K562 (cell line): ENCODE measurements around the gene PRR7. TPM values are rescaled to one million over a fixed set of nuclear protein-coding genes. Genes with fewer than 3 reads are reported as not detected.

ENCODE experiments used
- ARID1B ChIP-seq: fragments of 450-650 bp; IDR thresholded peaks from 2 replicates; pipeline ENCODE4 v1.6.1; 2016; ENCODE audit warnings: antibody characterized with exemption, mild to moderate bottlenecking, inconsistent platforms
- CREM ChIP-seq: IDR thresholded peaks from 2 replicates; pipeline ENCODE4 v1.6.1; 2014; ENCODE audit warnings: antibody characterized with exemption, low read depth
- EP300 ChIP-seq: IDR thresholded peaks from 2 replicates; pipeline ENCODE4 v1.6.1; 2012; ENCODE audit warnings: low read length, improper control_type of control experiment
- GATAD2B ChIP-seq: fragments of 450-650 bp; IDR thresholded peaks from 2 replicates; pipeline ENCODE4 v1.6.1; 2017; ENCODE audit warnings: mild to moderate bottlenecking, borderline replicate concordance
- HNRNPL ChIP-seq: fragments of 200-400 bp; formaldehyde crosslinking; IDR thresholded peaks from 2 replicates; pipeline ENCODE4 v1.6.1; 2017; ENCODE audit warnings: low read depth, mild to moderate bottlenecking, low read length
- KAT7 ChIP-seq: sonication (generic); formaldehyde crosslinking; IDR thresholded peaks from 2 replicates; pipeline ENCODE4 v1.8.0; 2022; ENCODE audit warnings: missing genetic modification reagents, mild to moderate bottlenecking, borderline replicate concordance
- KLF13 ChIP-seq: fragments of 450-650 bp; IDR thresholded peaks from 2 replicates; pipeline ENCODE4 v1.6.1; 2016; ENCODE audit warnings: missing genetic modification characterization, low read depth, mild to moderate bottlenecking, missing compliant biosample characterization, moderate library complexity, borderline replicate concordance
- MEF2A ChIP-seq: IDR thresholded peaks from 2 replicates; pipeline ENCODE4 v1.6.1; 2011; ENCODE audit warnings: low read depth, mild to moderate bottlenecking, low read length, moderate library complexity; ENCODE audit not compliant: control insufficient read depth
- NR2C2 ChIP-seq, 2 experiments: fragments of 200-800 bp in 1 of 2; sonication (Bioruptor generic) in 1 of 2; sonication (generic) in 1 of 2; formaldehyde crosslinking in 1 of 2; IDR thresholded peaks; 2 replicates each; pipeline versions ENCODE4 v1.6.1 to v1.8.0; 2016 to 2022; ENCODE audit warnings: mild to moderate bottlenecking in 1 of 2, missing compliant biosample characterization in 1 of 2, missing genetic modification characterization in 1 of 2, missing genetic modification reagents in 1 of 2
- RAD21 ChIP-seq, 2 experiments: fragments of 250-450 bp in 1 of 2; fragments of 450-650 bp in 1 of 2; sonication (Bioruptor Pico) in 1 of 2; formaldehyde crosslinking in 1 of 2; IDR thresholded peaks in 1 of 2; conservative IDR thresholded peaks in 1 of 2; 2 replicates each; pipeline versions ENCODE4 v1.4.0 to v1.8.0; 2020 to 2022; ENCODE audit warnings: mild to moderate bottlenecking in 2 of 2, moderate library complexity in 1 of 2
- RCOR1 ChIP-seq, 2 experiments: IDR thresholded peaks; 2 replicates each; pipeline ENCODE4 v1.6.1; 2012; ENCODE audit warnings: low read depth in 2 of 2, low read length in 2 of 2, borderline replicate concordance in 1 of 2, improper control_type of control experiment in 1 of 2
- SMARCA5 ChIP-seq: fragments of 450-650 bp; IDR thresholded peaks from 2 replicates; pipeline ENCODE4 v1.6.1; 2016
- SRF ChIP-seq, 2 experiments: fragments of 250-450, 450-650 bp in 1 of 2; sonication (Bioruptor Pico) in 1 of 2; sonication (generic) in 1 of 2; formaldehyde crosslinking; IDR thresholded peaks; 2 replicates each; pipeline versions ENCODE4 v1.5.0 to v1.5.1; 2020 to 2022; ENCODE audit warnings: mild to moderate bottlenecking in 1 of 2, missing genetic modification reagents in 1 of 2
- STAT6 ChIP-seq: sonication (generic); formaldehyde crosslinking; IDR thresholded peaks from 2 replicates; pipeline ENCODE4 v1.8.1; 2023; ENCODE audit warnings: mild to moderate bottlenecking, missing genetic modification reagents
- UBTF ChIP-seq, 2 experiments: IDR thresholded peaks; 2 replicates each; pipeline ENCODE4 v1.6.1; 2012; ENCODE audit warnings: improper control_type of control experiment in 2 of 2, low read depth in 2 of 2, low read length in 2 of 2, borderline replicate concordance in 1 of 2
- ZNF431 ChIP-seq: sonication (generic); formaldehyde crosslinking; IDR thresholded peaks from 2 replicates; pipeline ENCODE4 v1.8.0; 2022; ENCODE audit warnings: mild to moderate bottlenecking, missing genetic modification reagents
- polyA plus RNA-seq, 8 experiments: library from polyadenylated mRNA; depleted of rRNA in 4 of 8; stranded (reverse) in 5 of 8; unstranded in 3 of 8; fragments of >200 nt; fragmentation: Nextera tagmentation in 2 of 8; fragmentation: Illumina TruSeq in 1 of 8; extraction: Ambion mirVana in 2 of 8; extraction: Trizol in 1 of 8; gene quantifications; 2 replicates each; pipeline versions ENCODE4 v1.2.1 to v1.2.3, GENCODE V29; 2011 to 2014; ENCODE audit warnings: inconsistent platforms in 1 of 8, missing spikeins in 1 of 8
- total RNA-seq, 7 experiments: library from RNA; depleted of rRNA in 6 of 7; stranded (reverse); fragments of >200 nt in 6 of 7; fragmentation: Illumina TruSeq in 2 of 7; extraction: Trizol in 2 of 7; gene quantifications; 2 replicates each; pipeline versions ENCODE4 v1.2.1 to v1.2.3, GENCODE V29; 2011 to 2021; ENCODE audit warnings: low replicate concordance in 1 of 7
- TF ChIP-seq, protein P1 (sequence below): sonication (generic); formaldehyde crosslinking; IDR thresholded peaks from 2 replicates; pipeline ENCODE4 v1.8.0; 2022; ENCODE audit warnings: missing genetic modification reagents, mild to moderate bottlenecking, moderate library complexity, borderline replicate concordance
- TF ChIP-seq, protein P2 (sequence below): fragments of 200-800 bp; sonication (Bioruptor generic); IDR thresholded peaks from 2 replicates; pipeline ENCODE4 v1.6.1; 2017; ENCODE audit warnings: missing genetic modification characterization, missing compliant biosample characterization

PRR7 gene
- total and polyA plus RNA-seq, 9 of the 15 experiments (the other 6 are each of a cell fraction or from before 2014, with no cell fraction given) = 0.80 to 11.3 (median 10.4) TPM; not detected in 4

- TF ChIP-seq UBTF (IDR thresholded peaks at IDR 0.05; ENCODE audit: borderline replicate concordance in 1 of 2, low read depth in 2 of 2, low read length in 2 of 2) (peak in 1 of 2 experiments; percentile 43; a peak in 1 of 4 replicates), KAT7 (CRISPR knock-in tag) (0 out of 2 replicates have a peak, but pooled peaks have one; percentile 28), RCOR1 (IDR thresholded peaks at IDR 0.05; ENCODE audit: borderline replicate concordance in 1 of 2, low read depth in 2 of 2, low read length in 2 of 2) (peak in 1 of 2 experiments; percentile 86; a peak in 2 of 4 replicates), KLF13 (tag) (peak; percentile 12; the same call in 1 of the 2 replicates), STAT6 (CRISPR knock-in tag) (no peak), HNRNPL (0 out of 2 replicates have a peak, but pooled peaks have one; percentile 44), ARID1B (peak; percentile 69), ZNF431 (CRISPR knock-in tag) (0 out of 2 replicates have a peak, but pooled peaks have one; percentile 0), CREM (peak; percentile 69), GATAD2B (peak; percentile 54; the same call in 1 of the 2 replicates), SRF (CRISPR knock-in tag; IDR thresholded peaks at IDR 0.05) (peak in 1 of 2 experiments; percentile 50; a peak in 1 of 4 replicates), EP300 (peak; percentile 16; the same call in 1 of the 2 replicates), NR2C2 (CRISPR knock-in tag; IDR thresholded peaks at IDR 0.05) (no peak), NR2C2 (tag; IDR thresholded peaks at IDR 0.05) (no peak), RAD21 (CRISPR knock-in tag; conservative IDR thresholded peaks at IDR 0.05 in 1 of 2, IDR thresholded peaks at IDR 0.05 in 1 of 2) (0 out of 4 replicates have a peak, but pooled peaks of 1 of the 2 experiments have one; percentile 3), SMARCA5 (0 out of 2 replicates have a peak, but pooled peaks have one; percentile 66), MEF2A (0 out of 2 replicates have a peak, but pooled peaks have one; percentile 16)
- TF ChIP-seq, protein P1, sequence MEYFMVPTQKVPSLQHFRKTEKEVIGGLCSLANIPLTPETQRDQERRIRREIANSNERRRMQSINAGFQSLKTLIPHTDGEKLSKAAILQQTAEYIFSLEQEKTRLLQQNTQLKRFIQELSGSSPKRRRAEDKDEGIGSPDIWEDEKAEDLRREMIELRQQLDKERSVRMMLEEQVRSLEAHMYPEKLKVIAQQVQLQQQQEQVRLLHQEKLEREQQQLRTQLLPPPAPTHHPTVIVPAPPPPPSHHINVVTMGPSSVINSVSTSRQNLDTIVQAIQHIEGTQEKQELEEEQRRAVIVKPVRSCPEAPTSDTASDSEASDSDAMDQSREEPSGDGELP (CRISPR knock-in tag) = peak; percentile 61; the same call in 1 of the 2 replicates
- TF ChIP-seq, protein P2, sequence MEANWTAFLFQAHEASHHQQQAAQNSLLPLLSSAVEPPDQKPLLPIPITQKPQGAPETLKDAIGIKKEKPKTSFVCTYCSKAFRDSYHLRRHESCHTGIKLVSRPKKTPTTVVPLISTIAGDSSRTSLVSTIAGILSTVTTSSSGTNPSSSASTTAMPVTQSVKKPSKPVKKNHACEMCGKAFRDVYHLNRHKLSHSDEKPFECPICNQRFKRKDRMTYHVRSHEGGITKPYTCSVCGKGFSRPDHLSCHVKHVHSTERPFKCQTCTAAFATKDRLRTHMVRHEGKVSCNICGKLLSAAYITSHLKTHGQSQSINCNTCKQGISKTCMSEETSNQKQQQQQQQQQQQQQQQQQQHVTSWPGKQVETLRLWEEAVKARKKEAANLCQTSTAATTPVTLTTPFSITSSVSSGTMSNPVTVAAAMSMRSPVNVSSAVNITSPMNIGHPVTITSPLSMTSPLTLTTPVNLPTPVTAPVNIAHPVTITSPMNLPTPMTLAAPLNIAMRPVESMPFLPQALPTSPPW (CRISPR knock-in tag) = peak; percentile 85
Measured at GRCh38 chr5:177427919-177428573, 18.6 kb upstream of the PRR7 start (continued).
